Small intestine (tissue), 7 donors: ENCODE measurements around the gene KHSRP. TPM values are rescaled to one million over a fixed set of nuclear protein-coding genes. Genes with fewer than 3 reads are reported as not detected.

ENCODE experiments used
- DNase-seq, 2 donors: peaks; one replicate each; pipeline versions ENCODE4 v3.0.0 to v3.0.0-alpha.2; 2013
- FAIRE-seq: peaks from 2 replicates; lab custom pipeline; 2012; peaks lifted over from hg19 to GRCh38; lab: Jason Lieb, UNC
- H3K27ac ChIP-seq, 3 donors: one replicate each; pipeline ENCODE4 v1.5.1; 2013; ENCODE audit warnings: low read length in 2 of 3, mild to moderate bottlenecking in 2 of 3, control low read depth in 1 of 3, inconsistent platforms in 1 of 3, low read depth in 1 of 3, moderate library complexity in 1 of 3
- H3K27me3 ChIP-seq, 3 donors: one replicate each; pipeline ENCODE4 v1.6.1; 2013; ENCODE audit warnings: low read length in 3 of 3, inconsistent platforms in 1 of 3; ENCODE audit not compliant: control insufficient read depth in 3 of 3, insufficient read depth in 3 of 3
- H3K36me3 ChIP-seq, 3 donors: one replicate each; pipeline ENCODE4 v1.6.1; 2013; ENCODE audit warnings: low read length in 3 of 3, inconsistent platforms in 1 of 3, low read depth in 1 of 3, mild to moderate bottlenecking in 1 of 3, moderate library complexity in 1 of 3; ENCODE audit not compliant: control insufficient read depth in 3 of 3, insufficient read depth in 2 of 3
- H3K4me1 ChIP-seq, 3 donors: one replicate each; pipeline ENCODE4 v1.6.1; 2013; ENCODE audit warnings: low read length in 2 of 3, inconsistent platforms in 1 of 3, low read depth in 1 of 3, mild to moderate bottlenecking in 1 of 3, moderate library complexity in 1 of 3; ENCODE audit not compliant: control insufficient read depth in 3 of 3, insufficient read depth in 2 of 3
- H3K4me3 ChIP-seq, 3 donors: one replicate each; pipeline ENCODE4 v1.5.1; 2013; ENCODE audit warnings: low read length in 3 of 3, control low read depth in 1 of 3, inconsistent platforms in 1 of 3, low read depth in 1 of 3, mild to moderate bottlenecking in 1 of 3, moderate library complexity in 1 of 3
- H3K9me3 ChIP-seq, 2 donors: one replicate each; pipeline ENCODE4 v1.6.1; 2013; ENCODE audit warnings: low read depth in 1 of 2, low read length in 1 of 2; ENCODE audit not compliant: control insufficient read depth in 2 of 2, insufficient read depth in 1 of 2
- WGBS, 3 donors: extraction: QIAGEN DNeasy Blood & Tissue Kit; methylation state at CpG; one replicate each; pipeline ENCODE4 v1.1.7; 2013; 5-methylcytosine and 5-hydroxymethylcytosine counted together
- polyA plus RNA-seq, 4 donors: library from polyadenylated mRNA; stranded (reverse) in 3 of 4; unstranded in 1 of 4; fragments of 200-250 nt in 3 of 4; fragments of 120-200 nt in 1 of 4; gene quantifications; one replicate each; pipeline versions ENCODE4 v1.2.1 to v1.2.3, GENCODE V29; 2013
- donor health status: healthy with polysubstance abuse.
- donor health status: control.
- donor health status: control.
- donor health status: Bipolar disorder and iron deficiency.
- donor health status: healthy.

Gene KHSRP
- polyA plus RNA-seq, 4 donors = 80.7 to 257 (median 158) TPM

DNA sequence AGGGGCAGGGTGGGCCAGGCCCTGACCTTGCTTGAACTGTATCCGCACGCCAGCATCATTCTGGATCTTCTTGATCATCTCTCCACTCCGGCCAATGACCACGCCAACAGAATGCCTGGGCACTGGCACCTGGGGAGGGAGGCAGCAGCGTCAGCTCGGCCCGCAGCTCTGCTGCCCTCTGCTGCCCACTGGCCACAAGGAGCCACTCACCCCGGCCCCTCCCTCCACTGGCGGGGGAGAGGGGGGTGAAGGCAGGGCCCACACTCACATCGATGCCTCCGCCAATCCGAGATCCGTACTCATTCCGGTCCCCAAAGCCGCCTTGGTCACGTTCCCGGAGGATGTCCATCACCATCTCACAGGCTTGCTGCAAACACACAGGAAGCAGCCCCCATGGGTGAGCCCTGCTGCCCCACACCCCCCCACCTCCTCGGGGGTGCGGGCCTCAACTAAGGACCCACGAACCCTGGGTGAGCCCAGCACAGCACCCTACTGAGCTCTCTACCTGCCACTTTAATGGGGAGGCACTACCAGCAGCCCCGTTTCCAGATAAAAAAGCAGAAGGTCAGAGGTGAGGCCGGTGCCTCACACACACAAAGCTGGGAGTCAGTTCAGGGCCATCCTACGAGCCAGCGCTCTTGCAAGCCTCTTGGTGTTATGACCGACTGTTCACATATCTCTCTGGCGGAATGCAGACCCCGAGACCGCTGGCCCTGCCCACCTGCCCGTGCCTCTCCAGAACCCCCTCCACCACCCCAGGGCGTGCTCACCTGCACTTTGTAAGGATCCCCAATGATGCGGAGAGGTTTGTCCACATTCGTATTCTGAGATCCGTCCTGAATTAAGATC lies 6.7 kb downstream of the KHSRP start:
- WGBS, 3 donors = 79 to 81% (median 81%) methylated on average over 30 to 33 of the region's 33 CpGs
- H3K27me3 ChIP-seq = no peaks in the 10 kb centered on the region
- no peak for DNase-seq
- no peak overlapping the region for H3K4me3 ChIP-seq
- H3K4me1 ChIP-seq = peaks cover 0 to 6% (median 0%) of the 10 kb centered on the region in 3 donors
- no peak overlapping the region for H3K27ac ChIP-seq
- no peak for FAIRE-seq
- peaks cover 31 to 92% (median 40%) of the 10 kb centered on the region in 3 donors for H3K36me3 ChIP-seq
- H3K9me3 ChIP-seq = no peaks in the 10 kb centered on the region

DNA sequence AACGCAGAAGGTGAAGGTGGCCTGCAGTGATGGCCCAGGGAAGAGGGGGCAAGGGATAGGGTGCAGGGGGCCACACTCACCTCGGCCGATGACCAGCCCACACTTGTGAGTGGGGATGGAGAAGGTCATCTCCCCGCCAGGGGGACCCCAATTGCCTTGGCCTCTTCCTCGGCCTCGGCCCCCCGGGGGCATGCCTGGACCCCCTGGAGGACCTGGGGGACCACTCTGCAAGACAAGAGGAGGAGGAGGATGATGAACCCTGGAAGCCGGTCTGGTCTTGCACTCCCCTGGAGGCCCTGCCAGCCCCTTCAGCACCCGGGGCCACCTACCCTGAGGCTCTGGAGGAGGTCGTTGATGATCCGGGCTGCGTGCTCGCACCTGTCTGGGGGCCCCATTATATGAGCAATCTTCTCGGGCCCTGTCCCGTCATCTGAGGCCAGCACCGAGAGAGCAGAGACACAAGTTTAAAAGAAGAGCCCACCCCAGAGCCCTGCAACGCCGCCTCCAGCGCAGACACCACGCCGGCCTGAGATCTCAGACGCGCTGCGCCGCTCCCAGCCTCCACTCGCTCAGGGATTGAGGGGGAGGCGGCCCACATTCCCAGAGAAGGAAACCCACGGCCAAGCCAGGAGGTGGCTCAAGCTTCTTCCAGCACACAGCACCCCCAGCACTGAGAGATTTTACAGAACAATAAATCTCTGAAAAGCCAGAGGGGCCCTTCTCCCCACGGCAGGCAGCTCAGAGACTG lies 7.8 kb downstream of the KHSRP start:
- FAIRE-seq (no peak), DNase-seq (no peak)
- Histone ChIP-seq H3K4me1 (peaks cover 0 to 15% (median 0%) of the 10 kb centered on the region in 3 donors), H3K9me3 (no peaks in the 10 kb centered on the region), H3K36me3 (peaks cover 31 to 92% (median 40%) of the 10 kb centered on the region in 3 donors), H3K27me3 (no peaks in the 10 kb centered on the region), H3K27ac (no peak overlapping the region), H3K4me3 (no peak overlapping the region)
- 93 to 94% (median 93%) methylated on average over 28 to 29 of the region's 29 CpGs for WGBS, 3 donors

DNA sequence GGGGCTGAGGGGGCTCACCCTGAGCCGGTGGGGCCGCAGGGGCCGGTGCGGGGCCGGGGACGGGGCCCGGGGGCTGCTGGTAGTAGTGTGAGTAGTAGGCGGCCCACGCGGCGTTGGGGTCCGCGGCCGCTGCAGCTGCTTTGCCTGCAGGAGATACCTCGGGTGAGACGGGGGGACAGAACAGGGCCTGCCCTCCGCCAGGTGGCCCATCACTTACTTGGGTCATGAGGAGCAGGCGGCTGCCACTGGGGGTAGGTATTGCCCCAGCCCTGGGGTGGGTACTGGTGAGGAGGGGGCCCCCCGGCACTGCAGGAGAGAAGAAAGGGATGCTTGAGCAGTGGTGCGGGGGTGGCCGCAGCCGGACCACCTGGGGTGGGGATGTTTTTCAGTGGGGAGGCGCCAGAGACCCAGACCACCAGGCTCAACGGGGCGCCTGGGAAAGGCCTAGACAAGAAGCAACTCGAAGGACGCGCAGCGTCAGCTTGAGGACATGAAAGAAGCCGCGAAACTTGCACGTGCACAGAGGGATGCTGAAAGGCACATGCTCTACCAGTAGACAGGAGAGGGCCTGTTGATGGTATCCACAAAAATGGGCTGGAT lies 8.9 kb downstream of the KHSRP start:
- no peak for DNase-seq
- H3K36me3 ChIP-seq = peaks cover 31 to 80% (median 40%) of the 10 kb centered on the region in 3 donors
- no peaks in the 10 kb centered on the region for H3K27me3 ChIP-seq
- H3K4me3 ChIP-seq = no peak overlapping the region
- H3K27ac ChIP-seq = no peak overlapping the region
- FAIRE-seq = no peak
- no peaks in the 10 kb centered on the region for H3K9me3 ChIP-seq
- WGBS, 3 donors = 95 to 97% (median 95%) methylated on average over 30 to 32 of the region's 32 CpGs
- peaks cover 0 to 15% (median 0%) of the 10 kb centered on the region in 3 donors for H3K4me1 ChIP-seq

DNA sequence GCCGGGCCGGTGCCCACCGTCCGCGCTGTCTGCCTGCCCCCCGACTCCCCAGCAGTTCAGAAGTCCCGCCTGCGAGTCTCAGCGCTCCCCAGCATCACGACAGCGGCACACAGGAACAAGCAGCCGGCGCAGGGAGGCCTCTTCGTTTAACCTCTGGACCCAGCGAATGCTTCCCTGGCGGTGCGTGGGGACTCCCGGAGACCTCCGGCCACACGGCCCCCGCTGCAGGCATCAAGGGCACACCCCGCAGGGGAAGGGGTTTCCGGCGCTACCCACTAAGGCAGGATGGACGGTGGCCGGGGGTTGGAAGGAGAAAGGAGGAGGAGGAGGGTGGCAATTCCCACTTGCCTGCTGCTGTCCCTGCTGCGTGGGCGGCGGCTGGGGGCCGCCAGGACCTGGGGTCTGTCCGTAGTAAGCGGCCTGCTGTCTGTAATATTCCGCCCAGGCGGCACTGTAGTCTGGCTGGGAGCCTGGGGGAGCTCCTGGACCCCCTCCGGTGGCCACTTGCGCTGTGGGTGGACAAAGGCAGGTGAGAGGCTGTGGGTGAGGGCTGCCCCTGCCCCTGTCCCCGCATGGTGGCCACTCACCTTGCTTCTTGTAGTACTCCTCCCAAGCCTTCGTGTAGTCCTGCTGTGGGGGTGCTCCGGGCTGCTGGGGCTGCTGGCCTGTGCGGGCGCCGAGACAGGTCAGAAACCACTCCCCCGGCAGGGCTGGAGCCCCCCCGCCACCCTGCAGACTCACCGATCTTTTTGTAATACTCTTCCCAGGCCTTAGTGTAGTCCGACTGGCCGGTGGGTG lies 9.6 kb downstream of the KHSRP start:
- Histone ChIP-seq H3K27ac (no peak overlapping the region), H3K4me3 (no peak overlapping the region), H3K4me1 (peaks cover 0 to 15% (median 0%) of the 10 kb centered on the region in 3 donors), H3K36me3 (peaks cover 26 to 73% (median 40%) of the 10 kb centered on the region in 3 donors), H3K9me3 (no peaks in the 10 kb centered on the region), H3K27me3 (no peaks in the 10 kb centered on the region)
- DNase-seq = no peak
- FAIRE-seq = no peak
- WGBS, 3 donors = 91 to 96% (median 93%) methylated on average over 39 to 47 of the region's 47 CpGs

DNA sequence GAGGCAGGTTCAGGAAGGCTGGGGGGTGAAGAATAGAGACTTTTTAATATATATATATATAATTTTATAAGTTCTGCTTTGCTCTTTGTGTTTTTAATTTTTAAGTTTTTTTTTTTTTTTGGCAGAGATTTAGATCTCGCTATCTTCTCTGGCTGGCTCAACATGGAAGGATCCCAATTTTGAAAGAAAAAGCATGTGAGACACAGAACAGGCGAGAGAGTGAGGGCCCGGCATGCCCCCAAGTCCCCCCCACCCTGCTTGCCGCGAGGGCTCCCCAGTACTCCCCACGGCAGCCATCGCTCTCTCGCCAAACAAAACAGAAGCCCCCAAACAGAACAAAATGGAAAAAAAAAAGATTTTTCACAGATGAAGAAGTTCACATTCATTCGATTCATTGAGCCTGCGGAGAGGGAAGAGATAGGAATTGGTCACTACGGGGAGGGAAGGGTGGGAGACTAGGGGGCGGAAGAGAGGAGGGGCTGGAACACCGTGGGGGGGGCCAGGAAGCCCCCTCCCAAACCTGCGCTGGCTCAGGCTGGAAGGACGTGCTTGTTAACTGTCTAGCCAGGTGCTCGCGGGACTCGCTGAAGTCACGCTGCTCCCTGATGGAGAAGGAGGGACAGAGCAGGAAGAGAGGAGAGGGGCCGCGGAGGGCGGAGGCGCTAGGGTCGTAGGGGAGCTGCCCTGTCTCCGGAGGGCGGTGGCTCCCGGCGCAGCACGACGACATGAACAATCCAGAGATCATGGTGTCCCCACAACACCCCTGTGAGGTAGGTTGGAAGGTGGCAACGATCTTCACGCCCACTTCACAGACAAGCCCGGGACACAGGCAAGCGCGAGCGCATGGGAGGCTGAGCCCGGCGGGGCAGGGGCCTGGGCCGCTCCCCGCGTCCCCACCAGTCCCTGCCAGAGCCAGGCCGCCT lies 10.6 kb downstream of the KHSRP start:
- H3K9me3 ChIP-seq = no peaks in the 10 kb centered on the region
- no peak for DNase-seq
- peak overlapping the region in 1 of 3 donors; percentile 40 for H3K27ac ChIP-seq
- FAIRE-seq = no peak
- no peaks in the 10 kb centered on the region for H3K27me3 ChIP-seq
- no peak overlapping the region for H3K4me3 ChIP-seq
- H3K36me3 ChIP-seq = peaks cover 21 to 63% (median 35%) of the 10 kb centered on the region in 3 donors
- peaks cover 0 to 15% (median 0%) of the 10 kb centered on the region in 3 donors for H3K4me1 ChIP-seq
- WGBS, 3 donors = 72 to 81% (median 78%) methylated on average over 37 to 42 of the region's 42 CpGs

DNA sequence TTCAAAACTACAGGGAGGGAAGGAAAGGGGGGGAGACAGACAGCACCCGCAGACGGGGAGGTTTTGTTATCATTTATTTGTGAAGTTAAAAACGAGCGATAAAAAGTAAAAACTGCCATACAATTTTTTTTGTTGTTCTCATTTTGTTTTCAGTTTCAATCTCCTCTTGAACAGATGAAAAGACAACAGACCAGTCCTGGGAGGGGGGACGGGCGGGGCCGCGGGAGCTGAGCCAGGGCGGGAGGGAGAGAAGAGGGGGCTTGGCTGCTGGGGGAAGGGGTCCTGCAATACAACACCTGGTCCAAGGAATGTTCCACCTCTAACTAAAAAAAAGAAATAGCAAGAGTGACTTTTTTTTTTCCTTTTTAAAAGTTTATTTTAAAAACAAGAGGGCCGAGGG lies 11.3 kb downstream of the KHSRP start:
- 25 to 35% (median 32%) methylated on average over 10 of the region's 10 CpGs for WGBS, 3 donors
- Histone ChIP-seq H3K36me3 (peaks cover 21 to 56% (median 28%) of the 10 kb centered on the region in 3 donors), H3K9me3 (no peaks in the 10 kb centered on the region), H3K4me3 (no peak overlapping the region), H3K27ac (peak overlapping the region in 1 of 3 donors; percentile 62), H3K27me3 (no peaks in the 10 kb centered on the region), H3K4me1 (peaks cover 0 to 15% (median 0%) of the 10 kb centered on the region in 3 donors)
- DNase-seq = no peak
- no peak for FAIRE-seq

DNA sequence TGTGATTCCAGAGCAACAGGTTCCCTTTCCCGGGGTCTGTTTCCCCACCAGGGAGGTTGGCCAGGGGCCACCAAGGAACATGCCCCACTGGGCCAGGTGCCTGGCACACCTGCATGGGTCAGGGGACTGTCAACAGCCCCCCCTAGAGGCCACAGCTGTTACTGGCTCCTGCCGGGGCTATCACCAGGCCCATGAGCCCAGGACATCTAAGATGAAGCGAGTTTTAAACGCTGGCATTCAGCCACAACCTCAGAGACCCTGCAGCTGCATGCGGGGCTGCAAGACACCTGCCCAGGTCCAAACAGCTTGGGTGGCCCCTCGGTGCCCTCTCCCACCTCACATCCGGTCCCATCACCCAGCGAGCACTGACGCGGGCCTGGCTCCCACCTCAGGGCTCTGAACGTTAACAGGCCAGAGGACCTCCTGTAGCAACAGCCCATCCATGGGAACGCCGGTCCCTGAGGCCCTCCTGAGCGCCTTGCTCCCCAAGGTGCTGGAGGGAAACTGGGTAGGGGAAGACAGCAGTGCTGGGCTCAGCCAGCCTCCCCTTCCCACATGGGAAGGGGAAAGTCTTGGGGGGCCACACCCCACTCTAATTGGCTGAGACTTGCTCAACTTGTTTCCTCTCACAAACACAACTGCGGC lies 12.0 kb downstream of the KHSRP start:
- no peaks in the 10 kb centered on the region for H3K27me3 ChIP-seq
- H3K36me3 ChIP-seq = peaks cover 18 to 49% (median 21%) of the 10 kb centered on the region in 3 donors
- H3K4me3 ChIP-seq = no peak overlapping the region
- peaks cover 0 to 15% (median 0%) of the 10 kb centered on the region in 3 donors for H3K4me1 ChIP-seq
- DNase-seq = peak; percentile 76 to 79
- WGBS, 3 donors = 33 to 42% (median 42%) methylated on average over 15 of the region's 15 CpGs
- H3K9me3 ChIP-seq = no peaks in the 10 kb centered on the region
- H3K27ac ChIP-seq = peak overlapping the region in 2 of 3 donors; percentile 55 to 62
- no peak for FAIRE-seq
